ENCODE data around the gene MAPK8.

MAPK8 gene

GRCh38 chr10:48478980-48479811 lies 172.7 kb downstream of the MAPK8 start:
- Histone ChIP-seq H3K4me1 (ENCODE audit: control insufficient read depth, insufficient read depth, low read length) (no peaks in the 10 kb centered on the region), H3K9ac (ENCODE audit: low read depth, low read length) (no peak overlapping the region), H3K27me3 (ENCODE audit: control insufficient read depth, insufficient read depth, low read length) (no peaks in the 10 kb centered on the region), H3K4me3 (ENCODE audit: low read depth, low read length) (no peak overlapping the region), H3K9me3 (ENCODE audit: control insufficient read depth, insufficient read depth, low read length) (no peaks in the 10 kb centered on the region), H3K36me3 (ENCODE audit: control insufficient read depth, insufficient read depth, low read length) (no peaks in the 10 kb centered on the region)

GRCh38 chr10:48480397-48481374 lies 174.2 kb downstream of the MAPK8 start:
- Histone ChIP-seq H3K27me3 (ENCODE audit: control insufficient read depth, insufficient read depth, low read length) (no peaks in the 10 kb centered on the region), H3K9ac (ENCODE audit: low read depth, low read length) (no peak overlapping the region), H3K9me3 (ENCODE audit: control insufficient read depth, insufficient read depth, low read length) (no peaks in the 10 kb centered on the region), H3K4me1 (ENCODE audit: control insufficient read depth, insufficient read depth, low read length) (peaks cover 9% of the 10 kb centered on the region), H3K36me3 (ENCODE audit: control insufficient read depth, insufficient read depth, low read length) (no peaks in the 10 kb centered on the region), H3K4me3 (ENCODE audit: low read depth, low read length) (no peak overlapping the region)

GRCh38 chr10:48481385-48481784 lies 174.9 kb downstream of the MAPK8 start:
- Histone ChIP-seq H3K4me1 (ENCODE audit: control insufficient read depth, insufficient read depth, low read length) (peaks cover 9% of the 10 kb centered on the region), H3K27me3 (ENCODE audit: control insufficient read depth, insufficient read depth, low read length) (no peaks in the 10 kb centered on the region), H3K9ac (ENCODE audit: low read depth, low read length) (no peak overlapping the region), H3K9me3 (ENCODE audit: control insufficient read depth, insufficient read depth, low read length) (no peaks in the 10 kb centered on the region), H3K4me3 (ENCODE audit: low read depth, low read length) (no peak overlapping the region), H3K36me3 (ENCODE audit: control insufficient read depth, insufficient read depth, low read length) (no peaks in the 10 kb centered on the region)

DNA sequence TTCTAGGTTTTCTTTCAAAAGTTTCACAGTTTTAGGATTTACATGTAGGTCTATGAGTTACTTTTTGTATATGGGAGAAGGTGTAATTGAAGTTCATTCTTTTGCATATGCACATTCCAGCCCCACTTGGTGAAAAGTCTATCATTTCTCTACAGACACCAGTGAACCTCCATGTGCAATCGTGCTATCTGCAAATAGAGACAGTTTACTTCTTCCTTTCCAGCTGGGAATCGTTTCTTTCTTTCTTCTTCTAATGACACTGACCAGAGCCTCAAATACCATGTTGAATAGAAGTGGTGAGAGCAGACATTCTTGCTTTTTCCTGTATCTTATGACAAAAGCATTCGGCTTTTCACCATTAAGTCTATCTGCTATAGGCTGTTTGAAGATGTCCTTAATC lies 175.7 kb downstream of the MAPK8 start:
- H3K4me3 ChIP-seq (ENCODE audit: low read depth, low read length) = no peak overlapping the region
- H3K4me1 ChIP-seq (ENCODE audit: control insufficient read depth, insufficient read depth, low read length) = peaks cover 9% of the 10 kb centered on the region
- no peaks in the 10 kb centered on the region for H3K9me3 ChIP-seq (ENCODE audit: control insufficient read depth, insufficient read depth, low read length)
- no peaks in the 10 kb centered on the region for H3K36me3 ChIP-seq (ENCODE audit: control insufficient read depth, insufficient read depth, low read length)
- H3K9ac ChIP-seq (ENCODE audit: low read depth, low read length) = no peak overlapping the region
- no peaks in the 10 kb centered on the region for H3K27me3 ChIP-seq (ENCODE audit: control insufficient read depth, insufficient read depth, low read length)

DNA sequence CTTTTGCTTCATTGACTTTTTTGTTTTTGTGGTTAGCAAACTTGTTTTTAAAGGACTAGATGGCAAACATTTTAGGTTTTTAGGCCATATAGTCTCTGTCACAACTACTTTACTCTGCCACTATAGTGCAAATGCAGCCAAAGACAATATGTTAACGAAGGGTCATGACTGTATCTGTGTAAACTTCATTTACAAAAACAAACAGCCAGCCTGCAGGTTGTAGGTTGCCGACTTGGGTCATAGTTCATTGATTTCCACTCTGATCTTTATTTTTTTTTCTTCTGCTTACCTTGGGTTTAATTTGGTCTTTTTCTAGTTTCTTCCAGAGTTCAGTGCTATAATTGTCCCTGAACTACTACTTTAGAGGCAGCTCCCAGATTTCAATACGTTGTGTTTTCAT lies 178.4 kb downstream of the MAPK8 start:
- no peaks in the 10 kb centered on the region for H3K27me3 ChIP-seq (ENCODE audit: control insufficient read depth, insufficient read depth, low read length)
- H3K36me3 ChIP-seq (ENCODE audit: control insufficient read depth, insufficient read depth, low read length) = no peaks in the 10 kb centered on the region
- no peak overlapping the region for H3K4me3 ChIP-seq (ENCODE audit: low read depth, low read length)
- H3K4me1 ChIP-seq (ENCODE audit: control insufficient read depth, insufficient read depth, low read length) = peaks cover 9% of the 10 kb centered on the region
- no peak overlapping the region for H3K9ac ChIP-seq (ENCODE audit: low read depth, low read length)
- no peaks in the 10 kb centered on the region for H3K9me3 ChIP-seq (ENCODE audit: control insufficient read depth, insufficient read depth, low read length)

DNA sequence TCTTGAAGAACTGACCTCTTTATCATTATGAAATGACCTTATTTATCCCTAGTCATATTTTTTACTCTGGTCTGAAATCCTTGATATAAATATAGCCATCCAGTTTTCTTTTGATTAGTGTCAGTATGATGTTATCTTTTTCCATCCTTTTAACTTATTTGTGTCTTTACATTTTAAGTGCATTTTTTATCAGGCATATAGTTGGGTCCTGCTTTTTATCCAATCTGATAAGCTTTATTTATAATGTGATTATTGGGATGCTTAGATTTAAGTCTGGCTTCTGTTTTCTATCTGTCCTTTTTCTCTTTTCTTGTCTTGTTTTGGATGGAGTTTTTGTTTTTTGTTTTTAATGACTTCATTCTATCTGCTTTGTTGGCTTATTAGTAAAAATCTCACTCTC lies 179.2 kb downstream of the MAPK8 start:
- Histone ChIP-seq H3K9me3 (ENCODE audit: control insufficient read depth, insufficient read depth, low read length) (no peaks in the 10 kb centered on the region), H3K27me3 (ENCODE audit: control insufficient read depth, insufficient read depth, low read length) (no peaks in the 10 kb centered on the region), H3K9ac (ENCODE audit: low read depth, low read length) (no peak overlapping the region), H3K4me3 (ENCODE audit: low read depth, low read length) (no peak overlapping the region), H3K4me1 (ENCODE audit: control insufficient read depth, insufficient read depth, low read length) (peaks cover 9% of the 10 kb centered on the region), H3K36me3 (ENCODE audit: control insufficient read depth, insufficient read depth, low read length) (no peaks in the 10 kb centered on the region)

GRCh38 chr10:48487244-48487643 lies 180.8 kb downstream of the MAPK8 start:
- Histone ChIP-seq H3K4me1 (ENCODE audit: control insufficient read depth, insufficient read depth, low read length) (peaks cover 9% of the 10 kb centered on the region), H3K27me3 (ENCODE audit: control insufficient read depth, insufficient read depth, low read length) (no peaks in the 10 kb centered on the region), H3K9ac (ENCODE audit: low read depth, low read length) (no peak overlapping the region)

More at GRCh38 chr10:48487244-48487643, 180.8 kb downstream of the MAPK8 start:
- Histone ChIP-seq H3K4me3 (ENCODE audit: low read depth, low read length) (no peak overlapping the region), H3K36me3 (ENCODE audit: control insufficient read depth, insufficient read depth, low read length) (no peaks in the 10 kb centered on the region), H3K9me3 (ENCODE audit: control insufficient read depth, insufficient read depth, low read length) (no peaks in the 10 kb centered on the region)
